Natural killer cell (primary cell): Measurements from ENCODE around the gene ARHGAP42. TPM values are rescaled to one million over a fixed set of nuclear protein-coding genes. Genes with fewer than 3 reads are reported as not detected.

Experiments used
- ATAC-seq, 3 donors: fragments of 150-1000 bp in 2 of 3; fragments of 200-7000 bp in 1 of 3; cut with Tn5 transposase; 1 replicate in 1 of 3; 2 replicates in 2 of 3; pipeline ENCODE4 v1.10.0; 2021; ENCODE audit warnings: mild to moderate bottlenecking in 2 of 3, moderate library complexity in 2 of 3
- DNase-seq, 2 donors: peaks; one replicate each; pipeline versions ENCODE4 v3.0.0 to v3.0.0-alpha.2; 2013 to 2021; ENCODE audit warnings: mixed read lengths in 1 of 2
- H3K27ac ChIP-seq: one replicate; pipeline ENCODE4 v1.5.1; 2013; ENCODE audit warnings: mild to moderate bottlenecking, low read length
- H3K27me3 ChIP-seq: one replicate; pipeline ENCODE4 v1.6.1; 2013; ENCODE audit warnings: low read length; ENCODE audit not compliant: control insufficient read depth, insufficient read depth
- H3K36me3 ChIP-seq: one replicate; pipeline ENCODE4 v1.6.1; 2013; ENCODE audit warnings: low read length; ENCODE audit not compliant: control insufficient read depth, insufficient read depth
- H3K4me1 ChIP-seq: one replicate; pipeline ENCODE4 v1.6.1; 2013; ENCODE audit warnings: low read length; ENCODE audit not compliant: control insufficient read depth, insufficient read depth
- H3K4me3 ChIP-seq: one replicate; pipeline ENCODE4 v1.5.1; 2013; ENCODE audit warnings: low read length
- H3K9me3 ChIP-seq: one replicate; pipeline ENCODE4 v1.6.1; 2013; ENCODE audit warnings: low read length; ENCODE audit not compliant: control insufficient read depth, insufficient read depth
- H3K27ac Mint-ChIP-seq, 2 donors: one replicate each; pipeline ENCODE4 v1.8.0; 2022; ENCODE audit warnings: mild to moderate bottlenecking in 2 of 2, mixed read lengths in 2 of 2, moderate library complexity in 1 of 2
- H3K27me3 Mint-ChIP-seq, 2 donors: one replicate each; pipeline ENCODE4 v1.8.0; 2022; ENCODE audit warnings: low read depth in 2 of 2, mixed read lengths in 2 of 2
- H3K36me3 Mint-ChIP-seq: one replicate; pipeline ENCODE4 v1.8.0; 2022; ENCODE audit warnings: mixed read lengths
- H3K4me1 Mint-ChIP-seq, 2 donors: one replicate each; pipeline ENCODE4 v1.8.0; 2022; ENCODE audit warnings: mixed read lengths in 2 of 2
- H3K4me3 Mint-ChIP-seq: one replicate; pipeline ENCODE4 v1.8.0; 2022; ENCODE audit warnings: mild to moderate bottlenecking, moderate library complexity, mixed read lengths
- H3K9me3 Mint-ChIP-seq, 2 donors: one replicate each; pipeline ENCODE4 v1.8.0; 2022; ENCODE audit warnings: mixed read lengths in 2 of 2
- CTCF ChIP-seq: fragments of 200-600 bp; IDR thresholded peaks from one replicate; pipeline ENCODE4 v1.8.0; 2022; ENCODE audit warnings: antibody characterized with exemption
- WGBS: methylation state at CpG from one replicate; pipeline ENCODE4 v1.1.7; 2013; ENCODE audit warnings: missing lambda C conversion rate; ENCODE audit not compliant: insufficient coverage; 5-methylcytosine and 5-hydroxymethylcytosine counted together
- intact Hi-C: fragments of 100-400 bp; cut with micrococcal nuclease; formaldehyde crosslinking; loops from one replicate; pipeline ENCODE4 v1.14.2; 2022
- total RNA-seq, 4 donors: library from RNA; stranded (reverse); fragments of 120-200 nt in 1 of 4; gene quantifications; one replicate each; pipeline versions ENCODE4 v1.2.3 to v1.2.4, GENCODE V29; 2013 to 2022

ARHGAP42 gene
- total RNA-seq, 3 donors from 2014 or later (not counting 1 experiment from before 2014, with no cell fraction given): 6.0 to 7.6 (median 6.4) TPM

- ATAC-seq (no peak), DNase-seq (no peak)
- intact Hi-C loops: no loop called here
- no peaks in the 10 kb centered on the region for H3K27me3 ChIP-seq
- H3K4me3 ChIP-seq: no peak overlapping the region
- WGBS: 58% methylated on average over 1 of the region's 1 CpG
- Mint-ChIP-seq H3K4me3 (no peak overlapping the region), H3K27me3 (no peaks in the 10 kb centered on the region), H3K9me3 (no peaks in the 10 kb centered on the region), H3K4me1 (no peaks in the 10 kb centered on the region), H3K27ac (no peak overlapping the region), H3K36me3 (no peaks in the 10 kb centered on the region)
- H3K36me3 ChIP-seq: no peaks in the 10 kb centered on the region
- H3K9me3 ChIP-seq: no peaks in the 10 kb centered on the region
- TF ChIP-seq CTCF: no peak
- H3K27ac ChIP-seq: no peak overlapping the region
- no peaks in the 10 kb centered on the region for H3K4me1 ChIP-seq
Observed at GRCh38 chr11:100726680-100727079, 39.6 kb downstream of the ARHGAP42 start.

- H3K27me3 ChIP-seq: no peaks in the 10 kb centered on the region
- H3K9me3 ChIP-seq: no peaks in the 10 kb centered on the region
- no peak overlapping the region for H3K27ac ChIP-seq
- no peak overlapping the region for H3K4me3 Mint-ChIP-seq
- H3K36me3 ChIP-seq: no peaks in the 10 kb centered on the region
- H3K9me3 Mint-ChIP-seq: no peaks in the 10 kb centered on the region
- intact Hi-C loops: no loop called here
- H3K4me1 ChIP-seq: no peaks in the 10 kb centered on the region
- WGBS: 85% methylated on average over 7 of the region's 9 CpGs
- no peaks in the 10 kb centered on the region for H3K36me3 Mint-ChIP-seq
- H3K4me1 Mint-ChIP-seq: no peaks in the 10 kb centered on the region
- ATAC-seq (no peak), DNase-seq (no peak)
- no peak overlapping the region for H3K27ac Mint-ChIP-seq
- no peaks in the 10 kb centered on the region for H3K27me3 Mint-ChIP-seq
- H3K4me3 ChIP-seq: no peak overlapping the region
- TF ChIP-seq CTCF: no peak
Observed at GRCh38 chr11:100727410-100727809, 40.3 kb downstream of the ARHGAP42 start.

GRCh38 chr11:100730266-100730665 lies 43.2 kb downstream of the ARHGAP42 start:
- Histone ChIP-seq H3K4me3 (no peak overlapping the region), H3K36me3 (no peaks in the 10 kb centered on the region), H3K27ac (no peak overlapping the region), H3K27me3 (no peaks in the 10 kb centered on the region), H3K4me1 (no peaks in the 10 kb centered on the region), H3K9me3 (no peaks in the 10 kb centered on the region)
- no peak overlapping the region for H3K27ac Mint-ChIP-seq
- DNase-seq (no peak), ATAC-seq (no peak)
- H3K4me3 Mint-ChIP-seq: no peak overlapping the region
- intact Hi-C loops: no loop called here
- 97% methylated on average over 2 of the region's 3 CpGs for WGBS
- TF ChIP-seq CTCF: no peak
- peaks cover 4 to 7% of the 10 kb centered on the region in 2 donors for H3K4me1 Mint-ChIP-seq
- H3K36me3 Mint-ChIP-seq: no peaks in the 10 kb centered on the region
- H3K9me3 Mint-ChIP-seq: no peaks in the 10 kb centered on the region
- H3K27me3 Mint-ChIP-seq: no peaks in the 10 kb centered on the region

GRCh38 chr11:100731471-100731870 lies 44.4 kb downstream of the ARHGAP42 start:
- Histone ChIP-seq H3K36me3 (no peaks in the 10 kb centered on the region), H3K4me3 (no peak overlapping the region), H3K4me1 (no peaks in the 10 kb centered on the region), H3K9me3 (no peaks in the 10 kb centered on the region), H3K27me3 (no peaks in the 10 kb centered on the region), H3K27ac (no peak overlapping the region)
- no peak for DNase-seq
- Mint-ChIP-seq H3K4me1 (peaks cover 5 to 7% of the 10 kb centered on the region in 2 donors), H3K9me3 (no peaks in the 10 kb centered on the region), H3K27ac (no peak overlapping the region), H3K4me3 (no peak overlapping the region), H3K36me3 (no peaks in the 10 kb centered on the region), H3K27me3 (no peaks in the 10 kb centered on the region)
- intact Hi-C loops: no loop called here
- ATAC-seq: no peak
- TF ChIP-seq CTCF: no peak
- WGBS: 80% methylated on average over 1 of the region's 1 CpG
